ENCODE data around the gene MTAP. TPM values are rescaled to one million over a fixed set of nuclear protein-coding genes. Genes with fewer than 3 reads are reported as not detected.

Gene MTAP
- polyA plus RNA-seq, 3 donors: 7.4 to 11.3 (median 7.8) TPM

DNA sequence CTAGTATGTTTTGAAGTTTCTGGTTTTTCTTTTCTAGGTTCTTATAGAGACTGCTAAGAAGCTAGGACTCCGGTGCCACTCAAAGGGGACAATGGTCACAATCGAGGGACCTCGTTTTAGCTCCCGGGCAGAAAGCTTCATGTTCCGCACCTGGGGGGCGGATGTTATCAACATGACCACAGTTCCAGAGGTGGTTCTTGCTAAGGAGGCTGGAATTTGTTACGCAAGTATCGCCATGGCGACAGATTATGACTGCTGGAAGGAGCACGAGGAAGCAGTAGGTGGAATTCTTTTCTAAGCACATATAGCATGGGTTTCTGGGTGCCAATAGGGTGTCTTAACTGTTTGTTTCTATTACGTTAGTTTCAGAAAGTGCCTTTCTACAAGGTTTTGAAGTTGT, 52.2 kb downstream of the MTAP start:
- Histone ChIP-seq H2AFZ (ENCODE audit: insufficient read depth, low read depth, low read length, poor library complexity, severe bottlenecking) (no peak overlapping the region), H3K9me3 (replicated peaks in 1 of 2; ENCODE audit: control insufficient read depth in 1 of 2, insufficient read depth in 1 of 2, low read length in 2 of 2) (no peaks in the 10 kb centered on the region), H3K4me1 (ENCODE audit: control insufficient read depth in 1 of 2, insufficient read depth in 2 of 2, low read length in 2 of 2) (no peaks in the 10 kb centered on the region), H3K79me2 (ENCODE audit: insufficient read depth, low read length) (no peaks in the 10 kb centered on the region), H3K9ac (ENCODE audit: insufficient read depth, low read length, poor library complexity, severe bottlenecking) (no peak overlapping the region), H3K36me3 (replicated peaks in 1 of 2; ENCODE audit: control insufficient read depth in 1 of 2, insufficient read depth in 2 of 2, low read length in 2 of 2) (peaks cover 48 to 66% of the 10 kb centered on the region in 2 donors), H3K27ac (ENCODE audit: low read depth in 1 of 2, low read length in 2 of 2) (no peak overlapping the region), H3K27me3 (ENCODE audit: control insufficient read depth in 2 of 2, insufficient read depth in 2 of 2, low read length in 2 of 2) (no peaks in the 10 kb centered on the region), H3K4me2 (replicated peaks; ENCODE audit: extremely low read depth, low read length, poor library complexity, severe bottlenecking) (no peak overlapping the region), H4K20me1 (ENCODE audit: insufficient read depth, low read length) (no peaks in the 10 kb centered on the region), H3K4me3 (replicated peaks in 1 of 3; ENCODE audit: low read depth in 2 of 3, low read length in 3 of 3) (no peak overlapping the region)
- Mint-ChIP-seq H3K4me3 (no peak overlapping the region), H3K36me3 (peaks cover 56 to 68% of the 10 kb centered on the region in 2 donors), H3K27ac (peak overlapping the region in 3 of 7 donors; percentile 15 to 44 (median 26)), H3K9me3 (peaks cover 0 to 7% (median 0%) of the 10 kb centered on the region in 7 donors), H3K4me1 (no peaks in the 10 kb centered on the region), H3K27me3 (ENCODE audit: low read depth in 3 of 3) (peaks cover 0 to 2% (median 0%) of the 10 kb centered on the region in 3 donors)
- TF ChIP-seq, protein P1, sequence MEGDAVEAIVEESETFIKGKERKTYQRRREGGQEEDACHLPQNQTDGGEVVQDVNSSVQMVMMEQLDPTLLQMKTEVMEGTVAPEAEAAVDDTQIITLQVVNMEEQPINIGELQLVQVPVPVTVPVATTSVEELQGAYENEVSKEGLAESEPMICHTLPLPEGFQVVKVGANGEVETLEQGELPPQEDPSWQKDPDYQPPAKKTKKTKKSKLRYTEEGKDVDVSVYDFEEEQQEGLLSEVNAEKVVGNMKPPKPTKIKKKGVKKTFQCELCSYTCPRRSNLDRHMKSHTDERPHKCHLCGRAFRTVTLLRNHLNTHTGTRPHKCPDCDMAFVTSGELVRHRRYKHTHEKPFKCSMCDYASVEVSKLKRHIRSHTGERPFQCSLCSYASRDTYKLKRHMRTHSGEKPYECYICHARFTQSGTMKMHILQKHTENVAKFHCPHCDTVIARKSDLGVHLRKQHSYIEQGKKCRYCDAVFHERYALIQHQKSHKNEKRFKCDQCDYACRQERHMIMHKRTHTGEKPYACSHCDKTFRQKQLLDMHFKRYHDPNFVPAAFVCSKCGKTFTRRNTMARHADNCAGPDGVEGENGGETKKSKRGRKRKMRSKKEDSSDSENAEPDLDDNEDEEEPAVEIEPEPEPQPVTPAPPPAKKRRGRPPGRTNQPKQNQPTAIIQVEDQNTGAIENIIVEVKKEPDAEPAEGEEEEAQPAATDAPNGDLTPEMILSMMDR (IDR thresholded peaks at IDR 0.05): no peak
- DNase-seq: no peak
- intact Hi-C loops (cut with micrococcal nuclease): no loop called here
- WGBS (ENCODE audit: insufficient coverage): 87% methylated on average over 9 of the region's 11 CpGs

DNA sequence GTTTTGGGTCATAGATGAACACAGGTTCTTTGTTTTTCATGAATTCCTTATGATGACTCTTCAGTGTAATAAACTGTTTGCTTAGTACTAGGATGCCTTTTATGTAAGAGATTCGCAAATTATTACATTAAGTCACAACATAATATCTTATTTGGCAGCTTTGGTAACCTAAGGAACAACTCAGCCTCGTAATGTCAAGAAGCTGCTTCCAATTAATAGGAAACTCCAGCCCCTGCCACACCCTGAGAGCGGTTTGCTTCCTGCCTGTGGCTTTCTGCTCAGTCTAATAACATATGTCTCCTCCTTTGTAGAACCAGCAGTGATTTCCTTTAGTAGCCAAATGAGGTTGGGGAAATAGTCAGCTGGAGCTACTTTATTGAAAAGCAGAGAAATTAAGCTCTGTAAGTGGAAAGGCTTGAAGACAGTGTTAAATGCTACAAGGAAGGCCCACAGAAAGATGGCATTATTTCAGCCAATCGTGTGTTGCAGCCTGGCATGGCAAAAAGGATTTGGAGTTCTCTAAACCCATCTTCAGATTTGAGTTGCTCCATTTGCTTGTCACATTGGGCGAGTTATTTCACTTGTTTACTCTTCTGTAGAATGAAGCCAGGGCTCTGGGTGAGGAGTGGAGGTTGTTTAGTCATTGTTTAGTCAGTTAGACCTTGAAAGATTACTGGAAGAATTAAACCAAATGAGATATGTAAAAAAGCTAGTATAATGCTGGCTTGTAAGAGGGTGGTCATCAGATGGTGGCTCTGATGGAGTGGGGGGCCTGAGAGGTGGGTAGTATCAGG, 54.1 kb downstream of the MTAP start:
- Histone ChIP-seq H3K4me2 (replicated peaks; ENCODE audit: extremely low read depth, low read length, poor library complexity, severe bottlenecking) (no peak overlapping the region), H3K4me1 (ENCODE audit: control insufficient read depth in 1 of 2, insufficient read depth in 2 of 2, low read length in 2 of 2) (no peaks in the 10 kb centered on the region), H3K27ac (ENCODE audit: low read depth in 1 of 2, low read length in 2 of 2) (no peak overlapping the region), H3K9me3 (replicated peaks in 1 of 2; ENCODE audit: control insufficient read depth in 1 of 2, insufficient read depth in 1 of 2, low read length in 2 of 2) (no peaks in the 10 kb centered on the region), H3K36me3 (replicated peaks in 1 of 2; ENCODE audit: control insufficient read depth in 1 of 2, insufficient read depth in 2 of 2, low read length in 2 of 2) (peaks cover 61 to 79% of the 10 kb centered on the region in 2 donors), H2AFZ (ENCODE audit: insufficient read depth, low read depth, low read length, poor library complexity, severe bottlenecking) (no peak overlapping the region), H3K9ac (ENCODE audit: insufficient read depth, low read length, poor library complexity, severe bottlenecking) (no peak overlapping the region), H3K79me2 (ENCODE audit: insufficient read depth, low read length) (no peaks in the 10 kb centered on the region), H3K27me3 (ENCODE audit: control insufficient read depth in 2 of 2, insufficient read depth in 2 of 2, low read length in 2 of 2) (no peaks in the 10 kb centered on the region), H4K20me1 (ENCODE audit: insufficient read depth, low read length) (no peaks in the 10 kb centered on the region), H3K4me3 (replicated peaks in 1 of 3; ENCODE audit: low read depth in 2 of 3, low read length in 3 of 3) (no peak overlapping the region)
- peak overlapping the region in 3 of 7 donors; percentile 10 to 13 (median 13) for H3K27ac Mint-ChIP-seq
- TF ChIP-seq, protein P1 (IDR thresholded peaks at IDR 0.05): no peak
- H3K36me3 Mint-ChIP-seq: peaks cover 64 to 79% of the 10 kb centered on the region in 2 donors
- peaks cover 0 to 2% (median 0%) of the 10 kb centered on the region in 3 donors for H3K27me3 Mint-ChIP-seq (ENCODE audit: low read depth in 3 of 3)
- no peaks in the 10 kb centered on the region for H3K4me1 Mint-ChIP-seq
- intact Hi-C loops (cut with micrococcal nuclease): no loop called here
- 92% methylated on average over 2 of the region's 5 CpGs for WGBS (ENCODE audit: insufficient coverage)
- peaks cover 0 to 7% (median 0%) of the 10 kb centered on the region in 7 donors for H3K9me3 Mint-ChIP-seq
- no peak overlapping the region for H3K4me3 Mint-ChIP-seq
- no peak for DNase-seq
